Subcutaneous abdominal adipose tissue (tissue), 5 donors: ENCODE data around the gene AVPI1.
"Not testable (repeated sequence)": the region's sequence is repeated elsewhere in the genome, so short reads cannot be mapped to it uniquely, and the experiment has no call there.

Experiments
- H3K27ac ChIP-seq: one replicate; pipeline ENCODE4 v1.7.0; 2013; ENCODE audit warnings: low read depth, mild to moderate bottlenecking, inconsistent platforms, low read length, moderate library complexity
- H3K27me3 ChIP-seq, 5 donors: one replicate each; pipeline ENCODE4 v1.7.0; 2013; ENCODE audit warnings: low read length in 5 of 5, inconsistent platforms in 1 of 5; ENCODE audit not compliant: control insufficient read depth in 5 of 5, insufficient read depth in 4 of 5
- H3K36me3 ChIP-seq, 5 donors: one replicate each; pipeline ENCODE4 v1.7.0; 2013; ENCODE audit warnings: low read length in 5 of 5; ENCODE audit not compliant: control insufficient read depth in 5 of 5, insufficient read depth in 5 of 5
- H3K4me1 ChIP-seq, 5 donors: one replicate each; pipeline ENCODE4 v1.7.0; 2013; ENCODE audit warnings: low read length in 5 of 5, mild to moderate bottlenecking in 3 of 5, moderate library complexity in 1 of 5; ENCODE audit not compliant: control insufficient read depth in 5 of 5, insufficient read depth in 5 of 5
- H3K4me3 ChIP-seq, 5 donors: one replicate each; pipeline ENCODE4 v1.7.0; 2013; ENCODE audit warnings: low read length in 5 of 5, low read depth in 1 of 5
- H3K9ac ChIP-seq, 5 donors: one replicate each; pipeline ENCODE4 v1.7.0; 2013; ENCODE audit warnings: low read length in 5 of 5, mild to moderate bottlenecking in 4 of 5, moderate library complexity in 3 of 5
- H3K9me3 ChIP-seq, 5 donors: one replicate each; pipeline ENCODE4 v1.7.0; 2013; ENCODE audit warnings: low read length in 5 of 5; ENCODE audit not compliant: control insufficient read depth in 5 of 5
- donor health status: healthy.
- donor health status: healthy.
- donor health status: healthy.
- donor health status: healthy.
- donor health status: healthy.

AVPI1 gene

DNA sequence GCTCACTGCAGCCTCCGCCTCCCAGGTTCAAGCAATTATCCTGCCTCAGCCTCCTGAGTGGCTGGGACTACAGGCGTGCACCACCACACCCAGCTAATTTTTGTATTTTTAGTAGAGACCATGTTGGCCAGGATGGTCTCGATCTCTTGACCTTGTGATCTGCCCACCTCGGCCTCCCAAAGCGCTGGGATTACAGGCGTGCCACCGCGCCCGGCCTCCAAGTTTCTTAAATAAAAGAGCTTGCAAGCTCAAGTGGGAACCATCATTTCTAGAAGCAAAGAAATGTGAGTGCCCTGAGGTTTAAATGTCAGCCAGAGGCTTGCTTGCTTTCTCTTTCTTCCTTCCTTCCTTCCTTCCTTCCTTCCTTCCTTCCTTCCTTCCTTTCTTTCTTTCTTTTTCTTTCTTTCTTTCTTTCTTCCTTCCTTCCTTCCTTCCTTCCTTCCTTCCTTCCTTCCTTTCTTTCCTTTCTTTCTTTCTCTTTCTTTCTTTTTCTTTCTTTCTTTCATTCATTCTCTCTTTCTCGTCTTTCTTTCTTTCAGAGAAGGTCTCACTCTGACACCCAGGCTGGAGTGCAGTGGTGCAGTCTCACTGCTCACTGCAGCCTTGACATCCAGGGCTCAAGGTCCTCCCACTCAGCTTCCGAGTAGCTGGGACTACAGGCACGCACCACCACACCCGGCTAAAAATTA lies 44.4 kb downstream of the AVPI1 start:
- Histone ChIP-seq H3K36me3 (peaks cover 9 to 14% (median 10%) of the 10 kb centered on the region in 5 donors), H3K4me1 (peaks cover 2 to 20% (median 16%) of the 10 kb centered on the region in 5 donors), H3K9ac (peak overlapping the region in 1 of 5 donors; percentile 40)
- not testable (repeated sequence) for H3K27ac ChIP-seq, H3K9me3 ChIP-seq, H3K4me3 ChIP-seq, H3K27me3 ChIP-seq

DNA sequence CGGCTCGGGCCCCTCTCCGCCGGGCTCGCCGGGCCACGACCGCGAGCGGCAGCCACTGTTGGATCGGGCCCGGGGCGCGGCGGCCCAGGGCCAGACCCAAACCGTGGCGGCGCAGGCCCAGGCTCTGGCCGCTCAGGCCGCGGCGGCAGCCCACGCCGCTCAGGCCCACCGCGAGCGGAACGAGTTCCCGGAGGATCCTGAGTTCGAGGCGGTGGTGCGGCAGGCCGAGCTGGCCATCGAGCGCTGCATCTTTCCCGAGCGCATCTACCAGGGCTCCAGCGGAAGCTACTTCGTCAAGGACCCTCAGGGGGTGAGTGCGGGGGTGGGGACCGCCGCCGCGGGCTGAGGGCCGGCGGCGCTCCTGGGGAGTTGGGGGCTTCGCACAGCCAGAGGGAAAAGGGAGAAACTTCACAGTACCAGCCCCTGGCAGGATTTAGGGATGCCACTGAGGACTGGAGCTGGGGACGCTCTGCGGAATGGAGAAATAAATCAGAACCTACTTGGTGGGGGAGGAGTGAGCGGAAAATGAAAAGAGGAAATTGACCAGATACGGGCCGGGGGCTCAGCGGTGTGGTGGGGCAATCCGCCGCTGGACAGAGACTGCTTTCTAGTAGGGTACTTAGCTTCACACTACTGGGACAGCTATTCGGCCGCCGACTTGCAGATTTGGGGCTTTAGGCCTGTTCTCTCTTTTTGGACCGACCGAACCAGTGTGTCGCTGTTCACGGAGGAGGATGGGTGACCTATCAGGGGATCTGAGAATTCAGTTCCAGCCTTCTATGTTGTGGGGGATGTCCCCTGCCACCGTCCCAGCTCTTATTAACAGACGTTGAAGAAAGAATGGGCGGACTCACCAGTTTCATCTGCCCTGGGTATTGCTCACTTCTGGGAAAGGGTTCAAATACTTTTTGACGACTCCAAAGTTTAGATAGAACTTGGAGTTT lies 45.9 kb downstream of the AVPI1 start:
- Histone ChIP-seq H3K9me3 (no peaks in the 10 kb centered on the region), H3K4me1 (peaks cover 2 to 17% (median 12%) of the 10 kb centered on the region in 5 donors), H3K9ac (peak overlapping the region; percentile 68 to 92 (median 86))

DNA sequence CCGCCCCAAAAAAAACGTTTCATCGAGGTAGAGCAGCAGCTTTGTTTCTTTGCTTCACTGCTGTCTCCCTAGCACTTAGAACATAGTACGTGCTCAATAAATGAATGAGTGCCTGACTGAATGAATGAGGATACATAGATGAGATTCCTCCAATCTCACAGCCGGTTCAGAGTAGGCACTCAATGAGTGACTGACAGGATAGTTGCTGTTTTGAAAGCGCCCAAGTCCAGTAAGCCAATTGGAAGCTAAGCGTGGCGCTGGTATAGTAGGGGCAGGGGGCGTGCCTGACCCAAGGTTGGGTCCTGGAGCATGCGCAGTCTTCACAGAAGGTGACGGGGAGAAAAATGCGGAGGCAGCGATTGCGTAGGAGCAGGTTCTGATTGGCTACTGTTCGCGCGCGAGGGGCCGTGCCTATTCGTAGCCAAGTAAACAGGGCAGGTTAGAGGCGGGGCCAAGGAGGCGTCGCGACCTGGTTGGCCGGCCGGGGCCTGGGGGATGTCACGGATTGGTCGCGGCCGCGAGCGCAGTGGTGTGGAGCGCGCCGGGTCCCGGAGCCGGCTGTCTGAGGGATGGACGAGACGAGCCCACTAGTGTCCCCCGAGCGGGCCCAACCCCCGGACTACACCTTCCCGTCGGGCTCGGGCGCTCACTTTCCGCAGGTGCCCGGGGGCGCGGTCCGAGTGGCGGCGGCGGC lies 46.7 kb downstream of the AVPI1 start, which contains the start of gene PI4K2A:
PI4K2A (plus strand) TSS at position 498 of the 694 bp plus-strand sequence; CDS start at position 570, 72 bp downstream.
- peaks cover 9 to 14% (median 10%) of the 10 kb centered on the region in 5 donors for H3K36me3 ChIP-seq
- H3K4me3 ChIP-seq, result peak within 1 kb of the TSS; percentile 76 to 88 (median 84)
- H3K27me3 ChIP-seq, result no peaks in the 10 kb centered on the region
- peak within 1 kb of the TSS; percentile 84 for H3K27ac ChIP-seq
- peaks cover 2 to 17% (median 12%) of the 10 kb centered on the region in 5 donors for H3K4me1 ChIP-seq
- peak within 1 kb of the TSS; percentile 68 to 92 (median 86) for H3K9ac ChIP-seq
- no peaks in the 10 kb centered on the region for H3K9me3 ChIP-seq

More for the DNA sequence above, 45.9 kb downstream of the AVPI1 start:
- H3K4me3 ChIP-seq, result peak overlapping the region; percentile 76 to 88 (median 84)
- H3K27me3 ChIP-seq, result no peaks in the 10 kb centered on the region
- peak overlapping the region; percentile 84 for H3K27ac ChIP-seq
- peaks cover 9 to 14% (median 10%) of the 10 kb centered on the region in 5 donors for H3K36me3 ChIP-seq

DNA sequence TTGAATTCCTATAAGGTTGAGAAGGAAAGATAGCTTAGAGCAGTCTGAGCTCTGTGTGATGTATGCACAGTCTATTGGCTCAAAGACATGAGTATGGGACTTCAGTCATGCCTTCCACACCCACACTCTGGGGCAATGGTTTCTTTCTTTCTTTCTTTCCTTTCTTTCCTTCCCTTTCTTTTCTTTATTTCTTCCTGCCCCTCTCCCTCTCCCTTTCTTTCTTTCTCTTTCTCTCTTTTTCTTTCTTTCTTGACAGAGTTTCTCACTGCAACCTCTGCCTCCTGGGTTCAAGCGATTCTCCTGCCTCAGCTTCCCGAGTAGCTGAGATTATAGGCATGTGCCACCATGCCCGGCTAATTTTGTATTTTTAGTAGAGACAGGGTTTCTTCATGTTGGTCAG lies 48.0 kb downstream of the AVPI1 start:
- H3K36me3 ChIP-seq, H3K27me3 ChIP-seq, H3K4me3 ChIP-seq, H3K9ac ChIP-seq, H3K9me3 ChIP-seq, H3K27ac ChIP-seq: not testable (repeated sequence)
- peaks cover 2 to 17% (median 12%) of the 10 kb centered on the region in 5 donors for H3K4me1 ChIP-seq

DNA sequence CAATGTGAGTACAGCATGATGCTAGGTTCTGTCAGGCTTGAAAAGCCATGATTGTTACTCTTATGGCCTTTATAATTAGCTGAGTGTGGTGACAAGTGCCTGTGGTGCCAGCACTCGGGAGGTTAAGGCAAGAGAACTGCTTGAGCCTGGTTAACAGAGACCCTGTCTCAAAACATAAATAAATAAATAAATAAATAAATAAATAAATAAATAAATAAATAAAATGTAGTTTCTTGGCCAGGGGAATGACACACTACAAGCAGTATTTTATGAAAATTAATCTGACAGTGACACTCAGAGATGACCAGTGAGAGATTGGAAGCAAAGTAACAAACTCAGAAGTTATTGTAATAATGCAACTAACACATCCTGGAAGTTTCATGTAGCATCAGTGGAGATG lies 51.5 kb downstream of the AVPI1 start:
- H3K9me3 ChIP-seq, result no peaks in the 10 kb centered on the region

DNA sequence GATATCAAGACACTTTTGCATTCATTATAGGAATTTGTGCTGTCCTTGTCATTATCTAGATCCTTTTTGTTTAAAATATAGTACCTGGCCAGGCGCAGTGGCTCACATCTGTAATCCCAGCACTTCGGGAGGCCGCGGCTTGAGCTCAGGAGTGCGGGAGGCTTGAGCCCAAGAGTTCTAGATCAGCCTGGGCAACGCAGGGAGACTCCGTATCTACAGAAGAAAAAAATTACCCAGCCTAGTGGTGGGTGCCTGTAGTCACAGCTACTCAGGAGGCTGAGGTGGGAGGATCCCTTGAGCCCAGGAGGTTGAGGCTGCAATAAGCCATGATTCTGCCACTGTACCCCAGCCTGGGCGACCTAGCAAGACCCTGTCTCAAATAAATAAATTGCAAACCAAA lies 53.1 kb downstream of the AVPI1 start:
- H3K4me1 ChIP-seq, result peaks cover 0 to 15% (median 13%) of the 10 kb centered on the region in 5 donors
- H3K9ac ChIP-seq, result peak overlapping the region in 2 of 5 donors; percentile 61 to 78
- H3K36me3 ChIP-seq, result no peaks in the 10 kb centered on the region
- H3K27me3 ChIP-seq, result no peaks in the 10 kb centered on the region
- no peaks in the 10 kb centered on the region for H3K9me3 ChIP-seq
- no peak overlapping the region for H3K27ac ChIP-seq
- H3K4me3 ChIP-seq, result peak overlapping the region; percentile 82 to 94 (median 89)

More for the DNA sequence above, 51.5 kb downstream of the AVPI1 start:
- no peaks in the 10 kb centered on the region for H3K36me3 ChIP-seq
- no peak overlapping the region for H3K9ac ChIP-seq
- H3K27ac ChIP-seq, result no peak overlapping the region
- peaks cover 0 to 16% (median 14%) of the 10 kb centered on the region in 5 donors for H3K4me1 ChIP-seq
- no peak overlapping the region for H3K4me3 ChIP-seq
- no peaks in the 10 kb centered on the region for H3K27me3 ChIP-seq

DNA sequence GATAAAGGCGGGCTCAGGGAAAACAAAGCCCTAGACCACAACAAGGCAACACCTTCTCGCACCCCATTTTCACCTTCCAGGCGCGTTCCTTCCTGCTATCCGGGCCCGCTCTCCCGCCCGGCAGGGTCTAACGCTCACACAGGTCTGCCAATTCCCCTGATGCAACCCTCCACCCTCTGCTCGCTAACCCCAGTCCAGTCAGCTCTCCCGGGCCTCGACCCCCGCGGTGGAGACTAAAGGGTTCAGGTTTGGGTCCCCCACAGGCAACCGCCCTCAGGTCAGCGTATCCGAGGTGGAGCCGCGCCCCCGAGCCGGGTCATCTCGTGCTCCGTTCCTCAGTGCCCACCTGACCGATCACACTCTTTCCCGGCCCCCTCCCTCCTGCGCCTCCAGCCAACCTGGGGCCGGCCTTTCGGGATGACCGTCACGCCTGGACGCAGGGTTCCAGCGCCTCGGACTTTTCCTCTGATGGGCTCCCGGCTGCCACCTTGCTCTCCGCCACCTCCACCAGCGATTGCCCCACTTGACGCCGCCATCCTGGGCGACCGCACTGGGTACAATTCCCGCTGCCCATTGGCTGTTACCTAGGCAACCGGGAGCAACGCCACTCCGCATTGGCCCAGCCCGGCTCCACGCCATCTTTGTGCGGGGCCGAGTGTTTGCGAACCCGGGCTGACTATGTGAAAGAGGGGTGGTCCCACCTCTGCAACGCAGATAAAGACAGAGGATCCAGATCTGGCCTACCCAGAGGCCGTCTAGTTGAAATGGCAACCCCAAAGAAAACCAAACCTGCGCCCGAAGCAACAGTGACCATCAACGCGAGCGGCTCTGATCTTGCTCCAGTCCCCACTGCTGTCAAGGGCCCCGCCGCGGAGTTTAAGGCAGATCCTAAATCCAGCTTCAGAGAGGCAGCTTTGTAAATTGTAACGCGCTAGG lies 53.8 kb downstream of the AVPI1 start, which contains the start of gene MORN4:
MORN4 (minus strand) TSS at position 552 of the 936 bp plus-strand sequence. CDS start 13,847 bp downstream, outside the sequence.
- peak within 1 kb of the TSS; percentile 23 for H3K27ac ChIP-seq

DNA sequence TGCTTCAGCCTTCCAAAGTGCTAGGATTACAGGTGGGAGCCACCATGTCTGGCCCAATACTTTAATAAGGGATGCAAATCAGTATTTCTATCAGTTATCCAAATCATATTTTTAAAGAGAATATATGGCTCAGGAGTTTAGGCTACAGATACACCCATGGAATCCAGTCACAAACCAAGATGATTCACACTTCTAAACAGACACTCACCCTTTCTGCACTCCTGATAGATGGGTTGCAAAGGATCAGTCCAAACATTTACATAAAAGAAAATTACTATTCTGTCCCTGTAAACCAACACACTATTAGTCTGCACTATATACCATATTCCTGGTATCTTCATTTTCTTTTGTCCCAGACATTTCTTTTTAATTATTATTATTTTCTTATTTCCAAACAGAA lies 55.9 kb downstream of the AVPI1 start:
- Histone ChIP-seq H3K9ac (no peak overlapping the region), H3K36me3 (no peaks in the 10 kb centered on the region), H3K27ac (no peak overlapping the region), H3K9me3 (no peaks in the 10 kb centered on the region), H3K4me1 (peaks cover 0 to 15% (median 13%) of the 10 kb centered on the region in 5 donors), H3K27me3 (no peaks in the 10 kb centered on the region), H3K4me3 (no peak overlapping the region)

More for the DNA sequence above, 53.8 kb downstream of the AVPI1 start, which contains the start of gene MORN4:
- Histone ChIP-seq H3K36me3 (no peaks in the 10 kb centered on the region), H3K27me3 (no peaks in the 10 kb centered on the region), H3K4me3 (peak within 1 kb of the TSS; percentile 82 to 94 (median 89)), H3K9ac (peak within 1 kb of the TSS; percentile 19 to 78 (median 51)), H3K9me3 (no peaks in the 10 kb centered on the region), H3K4me1 (peaks cover 0 to 15% (median 13%) of the 10 kb centered on the region in 5 donors)

DNA sequence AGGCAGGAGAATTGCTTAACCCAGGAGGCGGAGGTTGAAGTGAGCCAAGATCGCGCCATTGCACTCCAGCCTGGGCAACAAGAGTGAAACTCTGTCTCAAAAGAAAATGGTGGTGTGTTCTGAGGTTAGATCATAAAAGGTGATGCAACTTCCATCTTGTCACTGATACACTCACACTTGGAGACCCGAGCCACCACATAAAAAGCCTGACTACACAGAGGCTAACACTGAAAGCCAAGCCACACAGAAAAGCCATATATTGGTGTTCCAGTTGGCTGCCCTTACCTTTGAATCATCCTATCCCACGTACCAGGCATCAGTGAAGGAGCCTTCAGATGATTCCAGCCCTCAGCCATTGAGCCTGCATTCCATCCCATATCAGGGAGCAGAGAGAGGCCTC lies 57.8 kb downstream of the AVPI1 start:
- Histone ChIP-seq H3K36me3 (no peaks in the 10 kb centered on the region), H3K4me3 (no peak overlapping the region), H3K27me3 (no peaks in the 10 kb centered on the region), H3K4me1 (peaks cover 0 to 15% (median 13%) of the 10 kb centered on the region in 5 donors), H3K9ac (no peak overlapping the region), H3K27ac (no peak overlapping the region), H3K9me3 (no peaks in the 10 kb centered on the region)
